ENCODE results near the gene PLXDC2.
"Not testable (repeated sequence)": the region's sequence is repeated elsewhere in the genome, so short reads cannot be mapped to it uniquely, and the experiment has no call there.

Gene PLXDC2

GRCh38 chr10:19986591-19986990, 170.4 kb downstream of the PLXDC2 start:
- no peak for DNase-seq

GRCh38 chr10:19987931-19988330, 171.7 kb downstream of the PLXDC2 start:
- DNase-seq: no peak

DNA sequence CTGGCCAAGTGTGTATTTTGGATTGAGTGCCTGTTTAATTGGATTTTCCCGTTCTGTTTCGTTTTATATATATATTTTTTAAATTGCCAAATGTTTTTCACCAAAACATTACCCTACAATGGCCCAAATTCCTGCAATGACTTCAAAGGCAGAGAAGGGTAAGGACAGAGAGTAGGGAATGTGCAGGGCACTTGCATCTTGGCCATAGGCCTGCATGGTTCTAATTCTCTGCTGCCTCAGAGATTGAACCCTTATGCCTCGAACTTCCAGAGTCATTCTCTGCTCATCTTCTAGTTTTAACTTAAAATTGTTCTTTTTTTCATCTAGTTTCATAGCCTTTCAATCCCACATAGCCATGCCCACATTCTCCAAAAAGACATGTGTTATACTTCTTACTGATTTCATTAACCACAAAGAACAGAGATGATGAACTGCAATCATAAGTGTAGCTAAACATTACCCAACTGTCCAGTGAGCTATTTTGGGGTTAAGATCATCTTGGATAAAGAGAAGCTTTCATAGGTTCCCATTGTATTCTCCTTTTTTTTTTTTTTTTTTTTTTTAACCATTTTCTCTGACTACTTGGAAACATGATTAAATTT, 177.6 kb downstream of the PLXDC2 start:
- DNase-seq: no peak

DNA sequence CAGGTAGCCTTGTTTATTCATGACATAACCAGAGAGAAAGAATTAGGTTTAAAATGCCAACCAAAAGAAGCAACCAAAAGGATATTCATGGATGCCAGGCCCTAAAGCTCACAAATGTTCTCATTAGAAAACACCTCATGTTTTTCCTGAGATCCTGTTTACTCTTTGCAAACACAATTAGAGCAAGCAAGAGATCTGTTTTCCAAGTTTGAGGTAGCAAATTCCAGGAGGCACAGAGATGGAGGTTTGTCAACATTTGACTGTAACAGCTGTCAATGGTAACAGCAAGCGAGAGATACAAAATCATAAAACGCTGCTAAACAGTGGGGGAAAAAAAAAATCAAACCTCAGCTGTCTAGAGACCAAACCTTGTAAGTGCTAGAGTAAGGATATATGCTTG, 182.2 kb downstream of the PLXDC2 start:
- no peak for DNase-seq

GRCh38 chr10:19999431-19999830, 183.2 kb downstream of the PLXDC2 start:
- DNase-seq: no peak

GRCh38 chr10:20002026-20002425, 185.8 kb downstream of the PLXDC2 start:
- not testable (repeated sequence) for DNase-seq

DNA sequence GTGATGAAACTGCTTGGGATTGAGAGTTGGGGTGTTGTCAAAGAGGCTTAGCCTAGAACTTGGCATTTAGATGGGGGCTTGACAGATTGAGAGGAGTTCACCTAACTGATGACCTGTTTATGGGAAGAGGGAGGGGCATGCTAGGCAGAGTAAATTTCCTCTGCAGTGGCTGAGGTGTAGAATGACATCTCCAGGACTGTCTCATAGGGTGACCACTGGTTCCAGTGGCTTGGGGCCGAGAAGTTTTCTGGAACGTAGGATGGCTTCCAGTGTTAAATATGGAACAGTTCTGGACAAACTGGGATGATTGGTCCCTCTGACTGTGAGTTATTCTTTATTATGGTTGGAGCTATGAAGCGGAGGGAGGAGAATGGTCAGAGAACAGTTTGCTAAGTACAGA, 186.4 kb downstream of the PLXDC2 start:
- DNase-seq: no peak

DNA sequence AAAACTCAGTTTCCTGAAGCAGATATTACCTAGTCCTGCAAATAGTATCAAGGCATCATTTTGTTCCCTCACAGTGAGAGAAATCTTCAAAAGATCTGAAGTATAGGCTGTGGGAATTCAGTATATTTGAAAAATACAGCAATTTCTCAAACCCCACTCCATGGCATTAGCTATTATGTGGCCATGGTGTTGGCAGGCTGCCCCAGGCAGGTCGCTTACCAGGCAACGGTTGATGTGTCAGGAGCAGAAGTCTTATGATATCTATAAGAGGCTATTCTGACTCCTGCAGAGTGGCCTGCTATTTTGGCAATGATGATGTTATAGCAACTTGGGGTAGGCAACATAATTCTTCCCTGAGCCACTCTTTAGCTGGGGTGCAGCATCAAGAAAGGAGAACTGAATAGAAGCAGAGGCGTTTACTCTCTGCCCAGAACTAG, 187.9 kb downstream of the PLXDC2 start:
- DNase-seq: peak; percentile 59

DNA sequence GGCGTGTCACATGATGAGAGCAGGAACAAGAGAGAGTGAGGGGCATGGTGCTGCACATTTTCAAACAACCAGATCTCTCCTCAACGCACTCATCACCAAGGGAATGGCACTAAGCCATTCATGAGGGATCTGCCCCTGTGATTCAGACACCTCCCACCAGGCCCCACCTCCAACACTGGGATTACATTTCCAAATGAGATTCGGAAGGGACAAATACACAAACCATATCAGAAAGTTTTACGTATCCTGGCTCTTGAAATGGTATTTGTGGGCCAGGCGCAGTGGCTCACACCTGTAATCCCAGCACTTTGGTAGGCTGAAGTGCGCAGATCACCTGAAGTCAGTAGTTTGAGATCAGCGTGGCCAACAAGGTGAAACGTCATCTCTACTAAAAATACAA, 189.4 kb downstream of the PLXDC2 start:
- DNase-seq: no peak

GRCh38 chr10:20006169-20006870, 190.1 kb downstream of the PLXDC2 start:
- no peak for DNase-seq

DNA sequence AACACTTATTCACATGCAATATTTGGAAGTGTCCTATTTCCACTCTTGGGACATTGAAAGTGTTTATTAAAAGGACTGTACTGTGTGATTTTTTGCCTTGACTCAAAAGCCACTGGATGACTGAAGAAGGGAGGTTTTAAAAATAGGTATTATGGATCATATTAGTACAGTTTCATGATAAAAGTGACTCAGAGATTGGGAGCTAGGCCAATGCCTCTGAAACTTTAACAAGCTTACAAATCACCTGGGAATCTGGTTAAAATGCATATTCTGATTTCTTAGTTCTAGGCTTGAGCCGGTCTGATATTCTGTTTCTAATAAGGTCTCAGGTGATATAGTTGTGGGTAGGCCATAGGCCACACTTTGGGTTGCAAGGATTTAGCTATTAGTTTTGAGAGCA, 191.2 kb downstream of the PLXDC2 start:
- no peak for DNase-seq

DNA sequence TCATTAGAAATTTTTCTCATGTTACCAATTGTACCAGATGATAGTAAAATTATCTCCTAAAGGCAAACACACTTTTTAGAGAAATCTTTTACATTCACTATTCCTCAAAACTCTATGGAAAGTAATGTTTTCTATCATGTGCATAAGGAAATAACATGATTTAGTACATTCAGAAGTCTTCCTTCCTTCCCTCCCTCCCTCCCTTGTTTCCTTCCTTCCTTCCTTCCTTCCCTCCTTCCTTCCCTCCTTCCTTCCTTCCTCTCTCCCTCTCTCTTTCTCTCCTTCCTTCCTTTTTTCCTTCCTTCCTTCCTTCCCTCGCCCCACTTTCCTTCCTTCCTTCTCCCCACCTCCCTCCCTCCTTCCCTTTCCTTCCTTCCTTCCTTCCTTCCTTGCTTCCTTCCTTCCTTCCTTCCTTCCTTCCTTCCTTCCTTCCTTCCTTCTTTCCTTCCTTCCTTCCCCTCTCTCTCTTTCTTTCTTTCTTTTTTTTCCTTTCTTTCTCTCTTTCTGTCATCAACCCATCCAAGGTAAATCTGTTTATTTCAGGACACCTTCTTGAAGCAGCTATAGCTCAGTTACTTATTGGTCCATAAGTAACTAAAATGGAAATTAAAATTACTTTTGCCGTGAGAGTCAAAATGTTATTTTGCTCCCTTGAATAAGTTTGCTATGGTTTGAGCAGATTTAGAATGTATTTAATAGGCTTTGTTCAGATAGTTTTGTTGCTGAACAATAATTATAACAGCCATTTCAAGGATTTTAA, 197.9 kb downstream of the PLXDC2 start:
- no peak for DNase-seq

DNA sequence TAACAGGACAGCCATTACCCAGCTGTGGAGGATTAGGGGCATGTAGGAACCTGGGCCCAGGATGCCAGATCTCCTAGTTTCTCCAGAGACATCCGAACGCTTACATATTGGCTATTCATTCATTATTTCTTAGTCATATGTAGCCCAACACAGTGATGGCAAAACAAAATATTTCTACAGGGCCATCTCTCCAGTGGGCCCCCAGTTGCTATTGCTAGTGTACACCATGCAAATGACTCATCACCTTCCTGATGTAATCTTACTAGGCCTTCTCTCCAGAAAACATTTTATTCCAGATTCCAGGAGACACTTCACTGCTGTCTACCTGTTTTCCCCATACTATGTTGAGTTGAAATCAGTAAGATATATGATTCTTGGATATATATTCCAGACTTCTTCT, 201.7 kb downstream of the PLXDC2 start:
- no peak for DNase-seq

GRCh38 chr10:20020677-20021076, 204.4 kb downstream of the PLXDC2 start:
- no peak for DNase-seq

- DNase-seq: no peak
Observed at GRCh38 chr10:20029523-20029922, 213.3 kb downstream of the PLXDC2 start.

DNA sequence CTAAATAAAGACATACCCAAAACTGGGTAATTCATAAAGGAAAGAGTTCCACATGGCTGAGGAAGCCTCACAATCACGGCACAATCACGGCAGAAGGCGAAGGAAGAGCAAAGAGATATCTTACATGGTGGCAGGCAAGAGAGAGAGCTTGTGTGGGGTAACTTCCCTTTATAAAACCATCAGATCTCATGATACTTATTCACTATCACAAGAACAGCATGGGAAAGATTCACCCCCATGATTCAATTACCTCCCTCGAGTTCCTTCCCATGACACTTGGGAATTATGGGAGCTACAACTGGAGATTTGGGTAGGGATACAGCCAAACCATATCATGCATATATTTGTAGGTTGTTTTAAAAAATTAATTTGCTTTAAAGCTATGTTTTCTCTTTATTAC, 217.2 kb downstream of the PLXDC2 start:
- DNase-seq: no peak

- no peak for DNase-seq
Observed at GRCh38 chr10:20034732-20035131, 218.5 kb downstream of the PLXDC2 start.

DNA sequence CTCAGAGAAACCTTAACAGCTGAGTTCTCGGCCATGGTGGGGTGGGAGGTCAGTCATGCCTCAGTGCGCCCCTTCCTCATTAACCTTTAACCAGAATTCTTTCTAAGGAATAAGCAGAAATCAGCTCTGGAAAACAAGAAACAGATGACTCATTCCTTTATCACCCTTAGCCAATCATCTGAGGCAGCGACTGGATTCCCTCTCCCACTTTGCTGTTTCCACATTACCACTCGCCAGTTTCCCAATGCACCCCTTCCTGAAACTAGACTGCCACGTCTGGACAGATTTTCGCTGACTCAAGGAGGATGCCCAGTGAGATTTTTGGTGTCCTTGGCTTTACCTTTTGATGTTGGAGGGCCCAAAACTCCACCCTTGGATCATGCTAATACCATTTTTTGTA, 223.8 kb downstream of the PLXDC2 start:
- no peak for DNase-seq

GRCh38 chr10:20041931-20042330, 225.7 kb downstream of the PLXDC2 start:
- no peak for DNase-seq

DNA sequence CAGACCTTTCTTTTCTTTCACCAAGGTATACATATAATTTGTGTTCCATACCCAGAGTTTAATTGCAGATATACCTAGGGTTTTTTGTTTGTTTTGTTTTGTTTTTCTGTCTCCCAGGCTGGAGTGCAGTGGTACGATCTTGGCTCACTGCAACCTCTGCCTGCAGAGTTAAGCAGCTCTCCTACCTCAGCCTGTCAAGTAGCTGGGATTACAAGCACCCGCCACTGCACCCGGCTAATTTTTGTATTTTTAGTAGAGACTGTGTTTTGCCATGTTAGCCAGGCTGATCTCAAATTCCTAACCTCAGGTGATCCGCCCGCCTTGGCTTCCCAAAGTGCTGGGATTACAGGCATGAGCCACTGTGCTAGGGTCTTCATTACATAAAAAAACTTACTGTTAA, 228.9 kb downstream of the PLXDC2 start:
- not testable (repeated sequence) for DNase-seq

GRCh38 chr10:20048161-20048560, 231.9 kb downstream of the PLXDC2 start:
- no peak for DNase-seq

DNA sequence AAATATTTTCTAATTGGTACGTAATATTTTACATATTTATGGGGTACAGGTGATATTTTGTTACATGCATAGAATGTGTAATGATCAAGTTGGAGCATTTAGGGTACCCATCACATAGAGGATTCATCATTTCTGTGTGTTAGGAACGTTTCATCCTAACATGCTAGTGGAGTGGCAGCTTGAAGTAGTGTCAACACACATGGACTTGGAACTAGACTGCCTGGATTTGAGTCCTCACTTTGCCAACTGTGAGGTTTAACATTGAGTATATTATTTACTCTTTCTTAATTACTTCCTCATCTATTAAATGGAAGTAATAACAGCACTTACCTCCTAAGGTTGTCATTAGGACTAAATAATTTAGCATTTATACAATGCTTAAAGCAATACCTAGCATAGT, 241.9 kb downstream of the PLXDC2 start:
- no peak for DNase-seq

GRCh38 chr10:20059084-20059835, 243.0 kb downstream of the PLXDC2 start:
- DNase-seq: no peak

All from CD4-positive, alpha-beta T cell treated with Interleukin-15 for 1 hour (primary cell).